Midbrain (tissue), 1 donor: Measurements from ENCODE around the gene MAPK6.

Experiments used
- DNase-seq: peaks from one replicate; lab custom pipeline; 2025; lab: John Stamatoyannopoulos, UW

Gene MAPK6

DNA sequence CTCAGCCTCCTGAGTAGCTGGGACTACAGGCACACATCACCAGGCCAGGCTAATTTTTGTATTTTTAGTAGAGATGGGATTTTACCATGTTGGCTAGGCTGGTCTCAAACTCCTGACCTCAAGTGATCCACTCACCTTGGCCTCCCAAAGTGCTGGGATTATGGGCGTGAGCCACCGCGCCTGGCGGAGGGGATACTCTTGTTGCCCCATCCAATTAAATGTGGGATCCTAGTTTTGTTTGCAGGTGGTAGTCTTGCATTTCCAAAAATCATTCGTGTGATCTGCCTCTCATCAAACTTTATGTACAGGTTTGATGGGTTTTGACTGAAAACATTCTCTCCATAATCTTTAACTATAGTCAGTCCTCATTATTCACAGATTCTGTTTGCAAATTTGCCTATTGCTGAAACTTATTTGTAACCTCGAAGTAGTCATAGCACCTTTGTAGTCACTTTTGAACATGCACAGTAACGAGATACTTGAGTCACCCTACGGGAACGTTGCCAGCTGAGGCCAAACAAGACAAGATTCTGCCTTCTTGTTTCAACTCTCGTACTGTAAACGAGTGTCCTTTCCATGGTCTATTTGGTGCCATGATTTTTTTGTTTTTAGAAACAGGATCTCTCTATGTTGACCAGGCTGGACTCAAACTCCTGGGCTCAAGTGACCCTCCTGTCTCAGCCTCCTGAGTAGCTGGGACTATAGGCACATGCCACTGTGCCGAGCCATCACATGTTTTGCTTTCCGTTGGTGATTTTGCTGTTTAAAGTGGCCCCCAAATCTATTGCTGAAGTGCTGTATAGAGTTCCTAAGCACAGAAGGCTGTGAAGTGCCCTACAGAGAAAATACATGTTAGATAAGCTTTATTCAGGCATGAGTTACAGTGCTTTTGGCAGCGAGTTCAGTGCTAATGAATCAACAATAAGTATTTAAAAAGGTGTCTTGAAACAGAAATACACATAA, 8.1 kb upstream of the MAPK6 start:
- DNase-seq: no peak

- DNase-seq: peak; percentile 58
Measured at GRCh38 chr15:52011711-52012144, 7.3 kb upstream of the MAPK6 start.

GRCh38 chr15:52012210-52012609, 6.8 kb upstream of the MAPK6 start:
- DNase-seq: no peak

- no peak for DNase-seq
Measured at GRCh38 chr15:52013151-52013791, 5.7 kb upstream of the MAPK6 start.

GRCh38 chr15:52014616-52015015, 4.4 kb upstream of the MAPK6 start:
- no peak for DNase-seq

DNA sequence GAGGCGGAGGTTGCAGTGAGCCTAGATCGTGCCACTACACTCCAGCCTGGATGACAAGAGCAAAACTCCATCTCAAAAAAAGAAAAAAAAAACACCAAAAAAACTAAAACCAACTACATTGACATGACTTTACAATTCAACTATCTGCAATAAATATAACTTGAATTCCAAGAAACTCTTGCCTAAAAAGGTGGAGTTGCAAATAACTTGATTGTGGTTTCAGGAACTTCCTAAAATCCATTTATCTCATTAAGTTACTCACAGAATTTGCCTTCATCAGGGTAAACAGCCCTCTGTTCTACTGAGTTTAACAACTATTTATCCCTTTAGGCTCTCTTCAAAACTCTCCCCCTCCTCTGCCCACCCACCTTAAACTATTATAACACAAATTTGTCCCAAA, 2.7 kb upstream of the MAPK6 start:
- no peak for DNase-seq

- DNase-seq: no peak
Measured at GRCh38 chr15:52018244-52018643, 775 bp upstream of the MAPK6 start.

- peak; percentile 89 for DNase-seq
Measured at GRCh38 chr15:52019394-52020220, 588 bp downstream of the MAPK6 start.

- peak; percentile 46 for DNase-seq
Measured at GRCh38 chr15:52020221-52021085, 1.4 kb downstream of the MAPK6 start.

GRCh38 chr15:52021128-52021671, 2.2 kb downstream of the MAPK6 start:
- DNase-seq: no peak

DNA sequence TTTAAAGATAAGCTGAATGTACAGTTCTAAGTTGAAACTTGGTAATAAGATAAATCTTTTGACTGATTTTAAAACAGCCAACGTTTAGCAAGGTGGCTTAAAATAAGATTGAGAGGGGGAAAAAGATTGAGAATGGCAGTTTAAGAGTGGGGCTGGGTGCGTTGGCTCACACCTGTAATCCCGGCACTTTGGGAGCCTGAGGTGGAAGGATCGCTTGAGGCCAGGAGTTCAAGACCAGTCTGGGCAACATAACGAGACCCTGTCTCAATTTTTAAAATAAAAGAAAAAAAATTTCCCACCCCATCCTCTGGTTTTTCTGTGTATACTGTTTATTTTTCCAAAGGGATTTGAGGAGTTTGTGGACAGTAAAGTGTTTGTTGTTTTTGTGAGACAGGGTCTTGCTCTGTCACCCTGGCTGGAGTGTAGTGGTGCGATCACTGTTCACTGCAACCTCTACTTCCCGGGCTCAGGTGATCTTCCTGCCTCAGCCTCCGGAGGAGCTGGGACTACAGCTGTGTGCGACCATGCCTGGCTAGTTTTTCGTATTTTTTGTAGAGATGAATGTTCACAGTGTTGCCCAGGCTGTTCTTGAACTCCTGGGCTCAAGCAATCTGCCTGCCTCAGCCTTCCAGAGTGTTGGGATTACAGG, 3.0 kb downstream of the MAPK6 start:
- no peak for DNase-seq

GRCh38 chr15:52023169-52023922, 4.3 kb downstream of the MAPK6 start:
- no peak for DNase-seq

DNA sequence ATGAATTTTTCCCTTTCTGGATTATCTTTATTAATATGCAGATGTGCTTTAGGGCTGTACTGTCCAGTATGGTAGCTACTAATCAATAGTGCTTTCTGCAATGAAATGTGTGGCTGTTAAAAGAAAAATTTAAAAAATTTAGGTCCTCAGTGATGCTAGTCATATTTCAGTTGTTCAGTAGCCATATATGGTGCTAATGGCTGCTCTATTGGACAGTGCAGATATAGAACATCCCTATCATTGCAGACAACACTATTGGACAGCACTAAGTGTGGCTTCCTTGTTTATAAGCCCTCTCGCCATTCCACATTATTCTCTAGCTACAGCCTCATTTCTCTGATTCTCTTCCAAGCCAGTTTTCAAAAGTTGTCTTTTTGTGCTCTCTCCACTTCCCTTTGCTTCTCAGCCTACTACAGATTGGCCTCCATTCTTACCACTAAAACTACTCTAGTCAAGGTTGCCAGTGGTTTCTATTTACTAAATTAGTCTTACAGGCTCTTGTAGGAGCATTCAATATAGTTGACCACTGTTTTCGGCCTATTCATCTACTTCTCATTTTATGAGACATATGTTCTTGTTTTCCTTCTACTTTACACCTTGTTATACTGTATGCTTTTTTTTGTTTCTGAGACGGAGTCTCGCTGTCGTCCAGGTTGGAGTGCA, 9.5 kb downstream of the MAPK6 start:
- DNase-seq: no peak

- DNase-seq: no peak
Measured at GRCh38 chr15:52030010-52030409, 11.0 kb downstream of the MAPK6 start.

DNA sequence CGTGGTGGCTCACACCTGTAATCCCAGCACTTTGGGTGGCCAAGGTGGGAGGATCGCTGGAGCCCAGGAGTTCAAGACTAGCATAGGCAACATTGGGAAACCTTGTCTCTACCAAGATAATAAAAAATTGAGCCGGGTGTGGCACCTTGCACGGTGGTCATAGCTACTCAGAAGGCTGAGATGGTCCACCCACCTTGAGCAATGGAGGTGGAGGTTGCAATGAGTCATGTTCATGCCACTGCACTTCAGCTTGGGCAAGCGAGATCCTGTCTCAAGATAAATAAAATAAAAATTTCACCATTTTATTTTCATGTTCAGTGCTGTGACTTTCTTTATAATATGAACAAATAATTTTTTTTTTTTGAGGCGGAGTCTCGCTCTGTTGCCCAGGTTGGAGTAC, 12.5 kb downstream of the MAPK6 start:
- no peak for DNase-seq

DNA sequence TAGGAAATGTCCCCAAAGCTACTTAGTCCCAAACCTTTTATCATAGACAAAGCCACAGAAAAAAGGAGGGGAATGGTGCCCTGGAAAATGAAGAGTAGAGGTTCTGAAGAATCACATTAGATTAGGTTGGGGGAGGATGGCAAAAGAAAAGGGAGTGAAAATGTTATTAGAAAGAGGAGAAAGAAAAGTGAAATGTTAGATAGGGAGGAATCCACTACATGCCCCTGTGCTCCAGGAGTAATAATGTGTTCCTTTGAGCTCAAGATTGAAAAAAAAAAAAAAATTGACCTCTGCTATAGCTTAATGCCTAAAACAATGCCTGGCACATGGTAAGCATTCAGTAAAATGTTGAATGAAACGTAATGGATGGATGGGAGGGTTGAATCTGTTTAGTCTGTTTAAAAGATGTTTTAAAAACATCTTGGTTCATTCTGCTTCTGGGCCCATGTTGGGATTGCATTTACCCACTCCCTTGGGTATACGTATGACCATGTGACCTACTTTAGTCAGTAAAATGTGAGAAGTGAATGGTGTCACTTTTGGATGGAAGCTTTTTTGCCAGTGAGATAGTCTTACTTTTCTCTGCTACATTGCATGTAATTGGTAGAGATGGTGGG, 19.0 kb downstream of the MAPK6 start:
- no peak for DNase-seq

- peak; percentile 49 for DNase-seq
Measured at GRCh38 chr15:52039925-52040781, 21.1 kb downstream of the MAPK6 start.
